Vagina (tissue), 2 donors: ENCODE data around the gene CHST14. TPM values are rescaled to one million over a fixed set of nuclear protein-coding genes. Genes with fewer than 3 reads are reported as not detected.
A peak's percentile ranks its signal among the peaks of the same experiment; 100 is the strongest.

Experiments
- DNase-seq, 2 donors: peaks; one replicate each; pipeline ENCODE4 v3.0.0-alpha.2; 2017; ENCODE audit errors: extremely low spot score in 2 of 2
- H3K27ac ChIP-seq: fragments of 200-600 bp; sonication (generic); one replicate; pipeline ENCODE4 v1.5.1; 2019
- H3K27me3 ChIP-seq: fragments of 200-600 bp; sonication (generic); one replicate; pipeline ENCODE4 v1.5.1; 2019
- H3K36me3 ChIP-seq, 2 donors: fragments of 200-600 bp; sonication (generic); one replicate each; pipeline ENCODE4 v1.5.1; 2017 to 2019
- H3K4me1 ChIP-seq: fragments of 200-600 bp; sonication (generic); one replicate; pipeline ENCODE4 v1.5.1; 2019
- H3K4me3 ChIP-seq, 2 donors: fragments of 200-600 bp; sonication (generic); 1 replicate in 1 of 2; 2 replicates in 1 of 2; pipeline ENCODE4 v1.5.1; 2016 to 2019
- H3K9me3 ChIP-seq: fragments of 200-600 bp; sonication (generic); one replicate; pipeline ENCODE4 v1.5.1; 2019
- POLR2A ChIP-seq, 2 donors: fragments of 450-650 bp; IDR thresholded peaks; one replicate each; pipeline ENCODE4 v1.6.1; 2017; ENCODE audit warnings: antibody characterized with exemption in 2 of 2, mild to moderate bottlenecking in 2 of 2, moderate library complexity in 2 of 2
- POLR2AphosphoS5 ChIP-seq, 2 donors: sonication (generic); formaldehyde crosslinking; IDR thresholded peaks; one replicate each; pipeline ENCODE4 v1.9.0; 2017; ENCODE audit warnings: antibody characterized with exemption in 2 of 2, mild to moderate bottlenecking in 2 of 2, low read depth in 1 of 2; ENCODE audit not compliant: insufficient read depth in 1 of 2
- intact Hi-C: fragments of 100-400 bp; cut with DNase I; formaldehyde crosslinking; loops from one replicate; pipeline ENCODE4 v1.15.1; 2023
- total RNA-seq: library from RNA; depleted of rRNA; stranded (reverse); fragments of >200 nt; gene quantifications from one replicate; pipeline ENCODE4 v1.2.3, GENCODE V29; 2016
- TF ChIP-seq, protein P1 (sequence below), 3 experiments: fragments of 450-650 bp in 2 of 3; fragments of 200-600 bp in 1 of 3; sonication (generic) in 1 of 3; IDR thresholded peaks; one replicate each; pipeline ENCODE4 v1.5.1; 2017 to 2019; ENCODE audit warnings: antibody characterized with exemption in 3 of 3, mild to moderate bottlenecking in 2 of 3, moderate library complexity in 2 of 3

CHST14 gene, protein sequence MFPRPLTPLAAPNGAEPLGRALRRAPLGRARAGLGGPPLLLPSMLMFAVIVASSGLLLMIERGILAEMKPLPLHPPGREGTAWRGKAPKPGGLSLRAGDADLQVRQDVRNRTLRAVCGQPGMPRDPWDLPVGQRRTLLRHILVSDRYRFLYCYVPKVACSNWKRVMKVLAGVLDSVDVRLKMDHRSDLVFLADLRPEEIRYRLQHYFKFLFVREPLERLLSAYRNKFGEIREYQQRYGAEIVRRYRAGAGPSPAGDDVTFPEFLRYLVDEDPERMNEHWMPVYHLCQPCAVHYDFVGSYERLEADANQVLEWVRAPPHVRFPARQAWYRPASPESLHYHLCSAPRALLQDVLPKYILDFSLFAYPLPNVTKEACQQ
- 8.6 TPM for total RNA-seq

DNA sequence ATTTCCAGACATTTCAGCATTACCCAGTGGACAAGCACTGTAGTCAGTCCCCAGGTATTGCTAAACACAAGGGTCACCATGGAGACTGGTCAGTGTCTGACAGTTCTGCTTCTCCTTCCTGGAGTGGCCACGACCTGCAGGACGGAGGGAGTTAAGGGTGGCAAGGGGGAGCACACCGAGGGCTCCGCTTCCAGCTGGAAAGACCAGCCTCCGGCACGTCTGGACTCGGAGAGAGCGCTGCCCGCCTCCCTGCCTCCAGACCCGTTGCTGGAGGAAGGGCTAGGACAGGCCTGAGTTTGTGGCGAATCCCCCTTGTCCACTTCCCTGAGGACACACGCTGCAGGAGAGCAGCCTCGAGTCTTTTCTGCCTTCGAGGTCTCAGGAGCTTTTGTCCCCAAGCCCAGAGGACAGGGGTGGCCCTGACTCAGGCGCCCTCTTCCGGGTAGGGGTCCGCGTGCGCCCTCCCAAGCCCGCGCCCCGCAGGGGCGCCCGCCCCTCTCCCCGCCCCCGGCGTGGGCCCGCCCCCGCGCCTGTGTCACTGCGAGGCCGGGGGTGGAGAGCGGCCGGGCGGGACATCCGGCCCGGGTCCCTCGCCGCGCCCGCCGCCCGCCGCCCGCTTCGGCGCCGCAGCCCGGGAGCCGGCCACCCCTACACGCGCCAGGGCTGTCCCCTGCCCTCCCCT lies at the start of gene CHST14:
TSS of gene CHST14 (plus strand) at position 562 of the 682 bp plus-strand sequence. CDS start 230 bp downstream, outside the sequence.
- peak within 1 kb of the TSS; percentile 70 to 88 for H3K4me3 ChIP-seq
- peaks cover 0 to 4% of the 10 kb centered on the region in 2 donors for H3K36me3 ChIP-seq
- H3K4me1 ChIP-seq = peaks cover 34% of the 10 kb centered on the region
- no peaks in the 10 kb centered on the region for H3K27me3 ChIP-seq
- DNase-seq = no peak
- H3K9me3 ChIP-seq = no peaks in the 10 kb centered on the region
- TF ChIP-seq POLR2A (IDR thresholded peaks at IDR 0.05) (peak in 1 of 2 donors; percentile 13), POLR2AphosphoS5 (IDR thresholded peaks at IDR 0.05; ENCODE audit: insufficient read depth in 1 of 2, low read depth in 1 of 2) (peak in 1 of 2 donors; percentile 63)
- TF ChIP-seq, protein P1, sequence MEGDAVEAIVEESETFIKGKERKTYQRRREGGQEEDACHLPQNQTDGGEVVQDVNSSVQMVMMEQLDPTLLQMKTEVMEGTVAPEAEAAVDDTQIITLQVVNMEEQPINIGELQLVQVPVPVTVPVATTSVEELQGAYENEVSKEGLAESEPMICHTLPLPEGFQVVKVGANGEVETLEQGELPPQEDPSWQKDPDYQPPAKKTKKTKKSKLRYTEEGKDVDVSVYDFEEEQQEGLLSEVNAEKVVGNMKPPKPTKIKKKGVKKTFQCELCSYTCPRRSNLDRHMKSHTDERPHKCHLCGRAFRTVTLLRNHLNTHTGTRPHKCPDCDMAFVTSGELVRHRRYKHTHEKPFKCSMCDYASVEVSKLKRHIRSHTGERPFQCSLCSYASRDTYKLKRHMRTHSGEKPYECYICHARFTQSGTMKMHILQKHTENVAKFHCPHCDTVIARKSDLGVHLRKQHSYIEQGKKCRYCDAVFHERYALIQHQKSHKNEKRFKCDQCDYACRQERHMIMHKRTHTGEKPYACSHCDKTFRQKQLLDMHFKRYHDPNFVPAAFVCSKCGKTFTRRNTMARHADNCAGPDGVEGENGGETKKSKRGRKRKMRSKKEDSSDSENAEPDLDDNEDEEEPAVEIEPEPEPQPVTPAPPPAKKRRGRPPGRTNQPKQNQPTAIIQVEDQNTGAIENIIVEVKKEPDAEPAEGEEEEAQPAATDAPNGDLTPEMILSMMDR (IDR thresholded peaks at IDR 0.05) = no peak
- peak within 1 kb of the TSS; percentile 89 for H3K27ac ChIP-seq
- intact Hi-C loops = no loop called here

DNA sequence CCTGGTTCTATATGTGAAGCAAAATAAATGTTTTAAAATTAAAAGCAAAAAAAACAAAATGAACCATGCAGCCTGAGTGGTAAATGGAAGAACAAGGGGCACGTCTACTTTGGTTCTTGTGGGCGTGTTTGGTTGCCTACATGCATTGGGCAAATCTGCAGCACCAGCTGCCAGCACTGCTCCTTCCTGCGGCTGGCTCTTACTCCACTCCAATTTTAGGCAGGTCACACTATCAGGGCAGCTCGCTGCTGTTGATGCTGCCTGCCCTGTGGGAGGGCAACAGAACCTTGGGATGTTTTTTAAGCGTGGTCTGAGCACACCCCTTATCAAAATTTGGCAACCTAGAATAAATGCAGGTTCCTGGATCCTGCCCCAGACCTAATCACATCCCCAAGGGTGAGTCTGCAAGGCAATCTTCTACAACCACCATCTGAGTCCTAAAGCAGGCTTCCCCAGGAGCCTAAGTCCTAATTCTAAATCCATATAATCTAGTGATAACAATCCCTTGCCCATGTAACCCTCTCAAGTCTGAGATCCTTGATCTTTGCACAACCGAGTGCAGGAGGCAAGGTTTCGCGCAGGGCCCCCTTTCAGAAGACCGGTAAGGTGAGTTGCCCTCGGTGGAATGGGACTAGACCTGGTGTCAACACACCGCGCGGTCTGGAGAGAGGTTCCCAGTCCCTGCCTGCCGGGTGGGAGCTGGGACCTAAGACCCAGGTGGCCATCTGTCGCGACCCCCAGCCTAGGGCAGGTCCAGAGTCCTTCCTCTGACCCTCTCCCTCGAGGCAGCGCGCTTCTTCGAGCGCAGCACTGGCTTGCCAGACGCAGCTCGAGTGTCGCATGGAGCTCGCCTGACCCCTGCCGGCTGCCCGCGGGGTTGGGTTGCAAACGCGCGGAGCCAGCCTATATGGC lies 49.3 kb upstream of the CHST14 start:
- DNase-seq = no peak
- intact Hi-C loops = loop anchor here (5.0 to 10.0 kb wide), 2 partner anchors 77 to 139 kb away; partner anchors contain the start of genes ANKRD63 and CCDC9B
- Histone ChIP-seq H3K4me3 (no peak overlapping the region), H3K9me3 (no peaks in the 10 kb centered on the region), H3K4me1 (peaks cover 11% of the 10 kb centered on the region), H3K27ac (no peak overlapping the region), H3K36me3 (no peaks in the 10 kb centered on the region), H3K27me3 (no peaks in the 10 kb centered on the region)
- TF ChIP-seq, protein P1 (IDR thresholded peaks at IDR 0.05) = peak; percentile 78 to 91 (median 90)
- peak in 1 of 2 donors; percentile 39 for TF ChIP-seq POLR2AphosphoS5 (IDR thresholded peaks at IDR 0.05; ENCODE audit: insufficient read depth in 1 of 2, low read depth in 1 of 2)
- TF ChIP-seq POLR2A (IDR thresholded peaks at IDR 0.05) = no peak

DNA sequence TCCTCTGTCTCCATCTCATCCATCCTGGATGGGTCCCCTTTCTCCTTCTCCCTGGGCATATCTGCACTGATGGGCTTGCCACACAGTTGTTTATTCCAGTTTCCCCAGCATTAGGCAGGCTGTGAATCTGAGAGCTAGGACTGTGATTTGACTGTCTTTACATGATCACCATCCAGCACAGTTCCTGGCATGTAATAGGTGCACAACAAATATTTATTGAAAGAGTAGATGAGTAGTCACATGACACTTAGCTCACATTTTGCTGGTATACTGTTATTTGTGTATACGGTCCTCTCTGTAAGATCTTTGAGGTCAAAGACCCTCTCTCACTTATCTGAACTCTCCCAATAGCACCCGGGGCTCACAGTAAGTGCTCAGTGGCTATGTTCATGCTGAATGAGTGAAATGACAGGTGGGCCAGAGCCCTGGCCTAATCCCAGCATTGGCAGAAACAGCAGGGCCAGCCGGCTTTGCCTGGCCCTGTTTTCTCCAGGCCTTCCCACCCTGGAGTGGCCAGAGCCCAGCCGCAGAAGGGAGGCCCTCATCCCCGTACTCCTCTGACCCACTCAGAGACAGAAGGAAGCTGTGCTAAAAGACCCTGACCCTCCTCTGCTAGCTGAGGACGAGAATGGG lies 46.2 kb upstream of the CHST14 start:
- TF ChIP-seq POLR2AphosphoS5 (IDR thresholded peaks at IDR 0.05; ENCODE audit: insufficient read depth in 1 of 2, low read depth in 1 of 2) = no peak
- TF ChIP-seq, protein P1 (IDR thresholded peaks at IDR 0.05) = no peak
- TF ChIP-seq POLR2A (IDR thresholded peaks at IDR 0.05) = no peak
- intact Hi-C loops = loop anchor here (5.0 to 10.0 kb wide), 2 partner anchors 80 to 142 kb away; partner anchors contain the start of genes ANKRD63 and CCDC9B
- no peaks in the 10 kb centered on the region for H3K27me3 ChIP-seq
- H3K27ac ChIP-seq = no peak overlapping the region
- H3K4me1 ChIP-seq = peaks cover 11% of the 10 kb centered on the region
- H3K9me3 ChIP-seq = no peaks in the 10 kb centered on the region
- H3K4me3 ChIP-seq = no peak overlapping the region
- H3K36me3 ChIP-seq = no peaks in the 10 kb centered on the region
- DNase-seq = no peak

DNA sequence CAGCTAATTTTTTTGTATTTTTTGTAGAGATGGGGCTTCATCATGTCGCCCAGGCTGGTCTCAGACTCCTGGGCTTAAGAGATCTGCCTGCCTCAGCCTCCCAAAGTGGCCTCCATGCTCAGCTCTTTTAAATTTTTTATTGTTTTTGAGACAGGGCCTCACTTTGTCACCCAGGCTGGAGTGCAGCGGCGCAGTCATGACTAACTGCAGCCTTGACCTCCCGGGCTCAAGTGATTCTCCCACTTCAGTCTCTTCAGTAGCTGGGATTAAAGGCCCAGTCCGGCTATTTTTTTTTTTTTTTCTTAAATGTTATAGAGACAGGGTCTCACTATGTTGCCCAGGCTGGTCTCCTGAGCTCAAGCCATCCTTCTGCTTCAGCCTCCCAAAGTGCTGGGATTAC lies 45.1 kb upstream of the CHST14 start:
- H3K4me3 ChIP-seq = no peak overlapping the region
- no peaks in the 10 kb centered on the region for H3K9me3 ChIP-seq
- intact Hi-C loops = loop anchor here (10.0 kb wide), 1 partner anchor 81 kb away; the partner anchor contains the start of gene CCDC9B
- no peak for TF ChIP-seq POLR2AphosphoS5 (IDR thresholded peaks at IDR 0.05; ENCODE audit: insufficient read depth in 1 of 2, low read depth in 1 of 2)
- TF ChIP-seq, protein P1 (IDR thresholded peaks at IDR 0.05) = no peak
- TF ChIP-seq POLR2A (IDR thresholded peaks at IDR 0.05) = no peak
- H3K27me3 ChIP-seq = no peaks in the 10 kb centered on the region
- no peak for DNase-seq
- H3K36me3 ChIP-seq = no peaks in the 10 kb centered on the region
- H3K4me1 ChIP-seq = peaks cover 11% of the 10 kb centered on the region
- no peak overlapping the region for H3K27ac ChIP-seq
